Panc1 (cell line): ENCODE results near the gene RANBP3. TPM values are rescaled to one million over a fixed set of nuclear protein-coding genes. Genes with fewer than 3 reads are reported as not detected.

Experiments
- ATAC-seq: fragments of 200-7000 bp; cut with Tn5 transposase; 2 replicates; pipeline ENCODE4 v1.9.1; 2020; ENCODE audit warnings: mild to moderate bottlenecking, moderate library complexity
- Bru-seq: library from RNA; stranded (reverse); fragments of 400-500 nt; gene quantifications from one replicate; lab custom pipeline; 2021; lab: Mats Ljungman, UMichigan
- BruChase-seq, 2 experiments: library from RNA; stranded (reverse); fragments of 400-500 nt; gene quantifications; one replicate each; lab custom pipeline; 2021; lab: Mats Ljungman, UMichigan
- BruUV-seq: library from RNA; stranded (reverse); fragments of 400-500 nt; replicated peaks from 2 replicates; lab custom pipeline; 2021; lab: Mats Ljungman, UMichigan
- CTCF ChIA-PET: fragments of 300-600 bp; sonication (Branson Sonifier 250); formaldehyde crosslinking; loops from one replicate; lab custom pipeline; 2022; ENCODE audit warnings: antibody characterized with exemption; lab: Charles Lee
- POLR2A ChIA-PET: fragments of 300-600 bp; sonication (Branson Sonifier 250); formaldehyde crosslinking; loops from one replicate; lab custom pipeline; 2022; ENCODE audit warnings: antibody characterized with exemption; lab: Charles Lee
- DNase-seq: peaks from one replicate; pipeline ENCODE4 v3.0.0-alpha.2; 2010; ENCODE audit warnings: low read depth, low spot score
- H3K27ac ChIP-seq: 2 replicates; pipeline ENCODE4 v1.5.1; 2011; ENCODE audit warnings: mild to moderate bottlenecking, low read length, inconsistent platforms
- H3K27me3 ChIP-seq: fragments of 200-500 bp; sonication (Bioruptor generic); 2 replicates; pipeline ENCODE4 v1.6.0; 2014; ENCODE audit warnings: low read length, inconsistent platforms; ENCODE audit not compliant: control insufficient read depth, insufficient read depth
- H3K36me3 ChIP-seq: fragments of 200-500 bp; sonication (Bioruptor generic); 2 replicates; pipeline ENCODE4 v1.5.1; 2014; ENCODE audit warnings: inconsistent platforms, mild to moderate bottlenecking, low read length, moderate library complexity; ENCODE audit not compliant: control insufficient read depth, insufficient read depth
- H3K4me1 ChIP-seq: 2 replicates; pipeline ENCODE4 v1.5.1; 2011; ENCODE audit warnings: inconsistent platforms, mild to moderate bottlenecking, low read length, moderate library complexity; ENCODE audit not compliant: control insufficient read depth, insufficient read depth
- H3K4me3 ChIP-seq, 2 experiments: 2 replicates each; pipeline ENCODE4 v1.5.1; 2011 to 2012; ENCODE audit warnings: low read depth in 2 of 2, low read length in 2 of 2, mild to moderate bottlenecking in 2 of 2, inconsistent platforms in 1 of 2, moderate library complexity in 1 of 2
- H3K9me3 ChIP-seq: fragments of 200-500 bp; sonication (Bioruptor generic); 2 replicates; pipeline ENCODE4 v1.5.1; 2014; ENCODE audit warnings: low read depth, mild to moderate bottlenecking, inconsistent platforms, low read length, moderate library complexity; ENCODE audit not compliant: control insufficient read depth, insufficient read depth
- POLR2AphosphoS5 ChIP-seq: IDR thresholded peaks from 2 replicates; pipeline ENCODE4 v1.6.1; 2012; ENCODE audit warnings: mild to moderate bottlenecking, low read depth, low read length, moderate library complexity
- REST ChIP-seq, 2 experiments: IDR thresholded peaks; 2 replicates each; pipeline ENCODE4 v1.6.1; 2011 to 2012; ENCODE audit warnings: low read depth in 2 of 2, control low read depth in 1 of 2, low read length in 1 of 2, mild to moderate bottlenecking in 1 of 2, moderate library complexity in 1 of 2; ENCODE audit not compliant: insufficient read depth in 1 of 2
- SIN3A ChIP-seq: IDR thresholded peaks from 2 replicates; pipeline ENCODE4 v1.6.1; 2012; ENCODE audit warnings: low read depth, mild to moderate bottlenecking, low read length, moderate library complexity, borderline replicate concordance; ENCODE audit not compliant: insufficient read depth
- TCF7L2 ChIP-seq: IDR thresholded peaks from 2 replicates; pipeline ENCODE4 v1.6.1; 2011; ENCODE audit warnings: mild to moderate bottlenecking, low read depth, low read length, inconsistent platforms
- in situ Hi-C: cut with HindIII; loops from 2 replicates; pipeline ENCODE4 v1.10.0; 2016; ENCODE audit warnings: low sequenced_read_pairs, low pct_unique_long_range_greater_than_20kb
- intact Hi-C: fragments of 100-400 bp; cut with micrococcal nuclease; formaldehyde crosslinking; loops from one replicate; pipeline ENCODE4 v1.10.0; 2022; ENCODE audit not compliant: unreplicated experiment
- long read RNA-seq: library from polyadenylated mRNA; unstranded; transcript quantifications from one replicate; pipeline ENCODE4 v2.0.0, GENCODE V29; 2021; ENCODE audit not compliant: unreplicated experiment
- polyA plus RNA-seq: library from polyadenylated mRNA; unstranded; fragments of >200 nt; gene quantifications from one replicate; pipeline ENCODE4 v1.2.1, GENCODE V29; 2012; ENCODE audit warnings: missing spikeins; ENCODE audit not compliant: insufficient read length
- total RNA-seq: library from RNA; stranded (reverse); gene quantifications from one replicate; pipeline ENCODE4 v1.2.1, GENCODE V29; 2021; ENCODE audit not compliant: unreplicated experiment
- TF ChIP-seq, protein P1 (sequence below): fragments of 450-650 bp; IDR thresholded peaks from 2 replicates; pipeline ENCODE4 v1.5.1; 2017; ENCODE audit warnings: mild to moderate bottlenecking

RANBP3 gene
- total RNA-seq (54.6 TPM), Bru-seq, nascent RNA (percentile 74 among the genes with signal in this experiment), BruChase-seq, experiment 1, labeled RNA remaining after a 2-hour chase (percentile 73 among the genes with signal in this experiment), BruChase-seq, experiment 2, labeled RNA remaining after a 6-hour chase (percentile 73 among the genes with signal in this experiment)
- polyA plus RNA-seq: 69.7 TPM
- long read RNA-seq, transcript RANBP3-220 (16 exons, 1,783 nt): major isoform, 10 of 51 reads
- long read RNA-seq, transcript RANBP3-201 (16 exons, 1,762 nt): minor isoform, 7 of 51 reads
- long read RNA-seq, partial matches to known transcripts: 14 of 51 reads
- long read RNA-seq, other reads (novel, unspliced or antisense): 18 of 51 reads

DNA sequence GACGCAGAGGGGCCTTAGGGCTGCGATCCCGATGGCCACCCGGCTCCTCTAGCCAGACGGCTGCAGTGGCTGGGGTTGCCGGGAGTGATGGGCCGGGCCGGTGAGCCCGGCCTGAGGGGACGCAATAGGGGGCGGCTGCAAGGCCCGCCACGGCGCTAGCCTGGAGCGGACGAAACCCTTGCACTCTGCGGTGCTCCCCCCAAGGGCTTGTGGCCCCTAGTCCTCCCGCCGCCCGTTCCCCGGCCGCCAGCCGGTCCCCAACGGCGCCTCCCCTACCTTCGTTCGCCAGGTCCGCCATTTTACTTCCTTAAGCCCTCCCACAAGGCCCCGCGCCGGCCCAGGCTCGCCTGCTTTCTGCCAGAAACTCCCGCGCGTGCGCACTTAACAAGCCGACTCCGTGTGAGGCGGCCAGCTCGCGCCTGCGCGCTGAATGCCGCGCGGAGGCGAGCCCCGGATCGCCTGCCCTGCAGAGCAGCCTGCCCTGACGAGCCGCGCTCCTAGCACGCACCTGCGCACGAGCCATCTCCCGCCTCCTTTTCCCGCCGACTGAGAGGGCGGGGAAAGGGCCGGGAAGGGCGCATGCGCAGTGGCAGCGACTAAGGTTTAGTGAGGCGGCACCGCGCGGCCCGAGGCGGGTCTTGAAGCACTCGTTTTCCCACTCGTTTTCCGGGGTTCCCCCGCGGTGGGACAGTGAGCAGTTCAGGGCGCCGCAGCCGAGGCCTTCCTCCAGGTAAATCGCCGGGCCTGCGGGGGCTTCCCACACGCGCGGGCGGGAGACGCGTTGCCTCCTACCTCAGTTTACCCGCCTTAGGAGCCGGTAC is at the start of gene RANBP3:
Gene RANBP3 (minus strand): TSS at position 356 of the 821 bp plus-strand sequence. CDS start 58 bp downstream, at position 298.
- in situ Hi-C loops: no loop called here
- BruUV-seq: no TSS peak
- ATAC-seq (peak; percentile 97), DNase-seq (peak; percentile 89)
- intact Hi-C loops: no loop called here
- H3K4me1 ChIP-seq: peaks cover 7% of the 10 kb centered on the region
- no peaks in the 10 kb centered on the region for H3K27me3 ChIP-seq
- CTCF ChIA-PET: interaction anchor here (0.7 kb wide), 1 partner anchor 415 kb away, joined by 3 read pairs; the partner anchor contains the start of gene GTF2F1
- H3K27ac ChIP-seq: peak within 1 kb of the TSS; percentile 85
- POLR2A ChIA-PET: no interaction called here
- H3K9me3 ChIP-seq: no peaks in the 10 kb centered on the region
- no peaks in the 10 kb centered on the region; the same call in 1 of the 2 replicates for H3K36me3 ChIP-seq
- TF ChIP-seq TCF7L2: no peak
- TF ChIP-seq REST (IDR thresholded peaks at IDR 0.05; ENCODE audit: insufficient read depth in 1 of 2, low read depth in 2 of 2, low read length in 1 of 2): no peak
- peak; percentile 21; the same call in 1 of the 2 replicates for TF ChIP-seq SIN3A
- peak; percentile 68 for TF ChIP-seq POLR2AphosphoS5
- H3K4me3 ChIP-seq: peak within 1 kb of the TSS; percentile 82

DNA sequence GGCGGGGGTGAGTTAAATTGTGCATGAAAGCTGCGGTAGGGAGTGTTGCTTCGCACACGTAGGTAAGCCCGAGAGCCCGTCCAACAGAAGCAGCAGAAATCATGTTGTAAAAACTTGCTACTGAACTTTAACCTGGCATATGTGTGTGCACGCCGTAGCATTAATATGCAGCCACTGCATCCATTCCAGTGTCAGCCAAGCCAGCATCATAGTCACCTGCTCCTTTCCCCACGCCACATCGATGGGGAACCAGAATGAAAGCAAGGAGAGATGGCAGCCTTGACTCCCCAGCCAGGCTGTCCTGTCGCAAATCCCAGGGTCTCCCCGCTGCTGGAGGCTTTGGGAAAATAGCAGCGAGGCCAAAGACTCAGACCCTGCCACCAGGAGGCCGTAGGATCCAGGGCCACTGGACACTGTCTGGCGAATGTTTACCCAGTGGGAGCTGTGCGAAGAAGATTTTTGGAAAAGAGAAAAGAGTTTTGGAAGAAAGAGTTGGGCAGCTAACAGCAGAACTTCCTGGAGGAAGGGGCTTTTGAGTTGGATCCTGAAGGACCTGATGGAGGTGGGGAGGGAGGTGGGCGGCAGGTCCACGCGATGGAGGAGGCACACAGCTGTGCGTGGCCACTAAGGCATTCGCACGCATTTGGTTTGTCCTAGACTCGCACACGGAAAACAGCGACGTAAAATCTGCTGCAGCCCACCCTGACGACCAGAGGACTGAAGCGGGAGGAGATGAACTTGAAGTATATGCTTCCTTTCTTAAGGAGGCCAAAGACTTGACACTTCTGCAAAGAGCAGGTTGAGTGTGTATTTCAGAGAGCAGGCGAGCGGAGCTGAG is 48.7 kb upstream of the RANBP3 start:
- BruUV-seq: no TSS peak

More for the DNA sequence above, 48.7 kb upstream of the RANBP3 start:
- Histone ChIP-seq H3K9me3 (no peaks in the 10 kb centered on the region), H3K27me3 (no peaks in the 10 kb centered on the region), H3K27ac (no peak overlapping the region), H3K4me1 (no peaks in the 10 kb centered on the region), H3K4me3 (no peak overlapping the region), H3K36me3 (no peaks in the 10 kb centered on the region)
- no peak for ATAC-seq
- TF ChIP-seq SIN3A: no peak
- no peak for TF ChIP-seq TCF7L2
- TF ChIP-seq, protein P1, sequence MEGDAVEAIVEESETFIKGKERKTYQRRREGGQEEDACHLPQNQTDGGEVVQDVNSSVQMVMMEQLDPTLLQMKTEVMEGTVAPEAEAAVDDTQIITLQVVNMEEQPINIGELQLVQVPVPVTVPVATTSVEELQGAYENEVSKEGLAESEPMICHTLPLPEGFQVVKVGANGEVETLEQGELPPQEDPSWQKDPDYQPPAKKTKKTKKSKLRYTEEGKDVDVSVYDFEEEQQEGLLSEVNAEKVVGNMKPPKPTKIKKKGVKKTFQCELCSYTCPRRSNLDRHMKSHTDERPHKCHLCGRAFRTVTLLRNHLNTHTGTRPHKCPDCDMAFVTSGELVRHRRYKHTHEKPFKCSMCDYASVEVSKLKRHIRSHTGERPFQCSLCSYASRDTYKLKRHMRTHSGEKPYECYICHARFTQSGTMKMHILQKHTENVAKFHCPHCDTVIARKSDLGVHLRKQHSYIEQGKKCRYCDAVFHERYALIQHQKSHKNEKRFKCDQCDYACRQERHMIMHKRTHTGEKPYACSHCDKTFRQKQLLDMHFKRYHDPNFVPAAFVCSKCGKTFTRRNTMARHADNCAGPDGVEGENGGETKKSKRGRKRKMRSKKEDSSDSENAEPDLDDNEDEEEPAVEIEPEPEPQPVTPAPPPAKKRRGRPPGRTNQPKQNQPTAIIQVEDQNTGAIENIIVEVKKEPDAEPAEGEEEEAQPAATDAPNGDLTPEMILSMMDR: no peak
- TF ChIP-seq REST (IDR thresholded peaks at IDR 0.05; ENCODE audit: insufficient read depth in 1 of 2, low read depth in 2 of 2, low read length in 1 of 2): no peak
- TF ChIP-seq POLR2AphosphoS5: no peak
- intact Hi-C loops: no loop called here
- in situ Hi-C loops: no loop called here
- ChIA-PET CTCF (interaction anchor here (0.7 kb wide), 1 partner anchor 65 kb away, joined by 3 read pairs; no protein-coding TSS in a partner anchor), POLR2A (no interaction called here)
- DNase-seq: no peak
